Neural progenitor cell (in vitro differentiated cells): ENCODE measurements around the gene UBQLN1. TPM values are rescaled to one million over a fixed set of nuclear protein-coding genes. Genes with fewer than 3 reads are reported as not detected.

Experiments used
- DNase-seq: peaks from one replicate; pipeline ENCODE4 v3.0.0-alpha.2; 2016; ENCODE audit warnings: low spot score
- H2AFZ ChIP-seq: fragments of 200-600 bp; sonication (generic); replicated peaks from 2 replicates; pipeline ENCODE4 v1.6.1; 2016; ENCODE audit warnings: antibody characterized with exemption
- H3F3A ChIP-seq: fragments of 200-600 bp; sonication (generic); 2 replicates; pipeline ENCODE4 v1.6.1; 2016; ENCODE audit warnings: antibody characterized with exemption, low read depth
- H3K27ac ChIP-seq: fragments of 200-600 bp; sonication (generic); 2 replicates; pipeline ENCODE4 v1.5.1; 2016; ENCODE audit warnings: mild to moderate bottlenecking
- H3K27me3 ChIP-seq: fragments of 200-600 bp; sonication (generic); 2 replicates; pipeline ENCODE4 v1.6.1; 2016; ENCODE audit warnings: mild to moderate bottlenecking, moderate library complexity
- H3K36me3 ChIP-seq: fragments of 200-600 bp; sonication (generic); 2 replicates; pipeline ENCODE4 v1.5.1; 2016
- H3K4me1 ChIP-seq: fragments of 200-600 bp; sonication (generic); 2 replicates; pipeline ENCODE4 v1.6.1; 2016; ENCODE audit warnings: mixed run types
- H3K4me2 ChIP-seq: fragments of 200-600 bp; sonication (generic); 2 replicates; pipeline ENCODE4 v1.6.1; 2016
- H3K4me3 ChIP-seq: fragments of 200-600 bp; sonication (generic); 2 replicates; pipeline ENCODE4 v1.5.1; 2016
- H3K79me2 ChIP-seq: fragments of 200-600 bp; sonication (generic); 2 replicates; pipeline ENCODE4 v1.6.1; 2016; ENCODE audit warnings: low read depth
- H3K9ac ChIP-seq: fragments of 200-600 bp; sonication (generic); 2 replicates; pipeline ENCODE4 v1.6.1; 2016
- H3K9me3 ChIP-seq: fragments of 200-600 bp; sonication (generic); 2 replicates; pipeline ENCODE4 v1.5.1; 2016; ENCODE audit warnings: low read depth
- H4K20me1 ChIP-seq: fragments of 200-600 bp; sonication (generic); 2 replicates; pipeline ENCODE4 v1.6.1; 2016; ENCODE audit warnings: low read depth
- H3K27ac Mint-ChIP-seq: 3 replicates; pipeline ENCODE4 v1.8.0; 2021; ENCODE audit warnings: mixed read lengths
- H3K27me3 Mint-ChIP-seq: 2 replicates; pipeline ENCODE4 v1.8.0; 2022; ENCODE audit warnings: low read depth, mild to moderate bottlenecking, inconsistent platforms, moderate library complexity, mixed read lengths; ENCODE audit not compliant: insufficient read depth
- H3K36me3 Mint-ChIP-seq: 3 replicates; pipeline ENCODE4 v1.8.0; 2021; ENCODE audit warnings: mixed read lengths
- H3K4me1 Mint-ChIP-seq: 3 replicates; pipeline ENCODE4 v1.8.0; 2021; ENCODE audit warnings: mixed read lengths
- H3K4me3 Mint-ChIP-seq: 3 replicates; pipeline ENCODE4 v1.8.0; 2021; ENCODE audit warnings: mild to moderate bottlenecking, moderate library complexity, mixed read lengths
- H3K9me3 Mint-ChIP-seq: 3 replicates; pipeline ENCODE4 v1.8.0; 2020; ENCODE audit warnings: mixed read lengths
- EZH2 ChIP-seq: fragments of 200-600 bp; sonication (generic); IDR thresholded peaks from 2 replicates; pipeline ENCODE4 v1.6.1; 2017; ENCODE audit warnings: antibody characterized with exemption, mild to moderate bottlenecking, moderate library complexity
- EZH2phosphoT487 ChIP-seq: fragments of 200-600 bp; sonication (generic); IDR thresholded peaks from 2 replicates; pipeline ENCODE4 v1.6.1; 2017; ENCODE audit warnings: antibody characterized with exemption
- total RNA-seq: library from RNA; depleted of rRNA; stranded (reverse); fragments of >200 nt; gene quantifications from 2 replicates; pipeline ENCODE4 v1.2.3, GENCODE V29; 2015; ENCODE audit warnings: low replicate concordance
- TF ChIP-seq, protein P1 (sequence below): fragments of 200-600 bp; sonication (generic); IDR thresholded peaks from 2 replicates; pipeline ENCODE4 v1.5.1; 2017; ENCODE audit warnings: antibody characterized with exemption, mild to moderate bottlenecking

Gene UBQLN1
- total RNA-seq, 1 donor from 2014 or later, result 143 TPM

DNA sequence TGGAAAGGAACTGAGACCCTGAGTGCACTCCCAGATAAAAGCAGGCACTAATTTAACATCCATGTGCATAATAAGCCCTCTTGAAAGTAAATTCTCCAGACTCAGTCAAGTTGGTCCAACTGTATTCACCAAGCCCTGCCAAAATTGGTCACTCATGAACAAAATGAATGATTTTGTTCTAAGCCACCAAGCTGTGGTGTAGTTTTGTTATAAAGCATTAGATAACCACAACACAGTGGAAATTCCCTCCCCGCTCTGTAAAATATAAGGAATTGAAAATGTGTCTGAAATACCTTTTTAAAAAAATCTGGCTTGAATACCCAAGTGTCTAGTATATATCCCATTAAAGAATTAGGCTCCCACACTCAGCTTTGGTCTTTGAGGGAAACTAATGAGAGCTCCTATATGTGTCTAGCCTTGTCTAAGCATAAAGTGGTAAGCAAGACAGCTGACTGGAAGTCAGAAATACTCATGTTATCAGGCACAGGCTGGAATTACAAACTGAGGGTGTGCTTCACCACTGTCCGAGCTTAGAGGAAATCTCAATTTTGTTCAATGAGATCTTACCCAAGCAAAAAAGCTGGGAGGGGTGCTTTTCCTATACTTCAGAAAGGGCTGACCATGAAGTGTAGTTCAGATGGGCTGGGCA is 51.6 kb downstream of the UBQLN1 start:
- H3K27ac ChIP-seq, result no peak overlapping the region
- no peak overlapping the region for H3K4me3 Mint-ChIP-seq
- no peaks in the 10 kb centered on the region for H3K79me2 ChIP-seq
- no peak overlapping the region for H2AFZ ChIP-seq
- no peaks in the 10 kb centered on the region for H3K9me3 ChIP-seq
- H3K27me3 Mint-ChIP-seq, result peaks cover 2% of the 10 kb centered on the region
- no peak overlapping the region for H3K9ac ChIP-seq
- no peak for TF ChIP-seq EZH2phosphoT487
- no peak for TF ChIP-seq EZH2
- TF ChIP-seq, protein P1, sequence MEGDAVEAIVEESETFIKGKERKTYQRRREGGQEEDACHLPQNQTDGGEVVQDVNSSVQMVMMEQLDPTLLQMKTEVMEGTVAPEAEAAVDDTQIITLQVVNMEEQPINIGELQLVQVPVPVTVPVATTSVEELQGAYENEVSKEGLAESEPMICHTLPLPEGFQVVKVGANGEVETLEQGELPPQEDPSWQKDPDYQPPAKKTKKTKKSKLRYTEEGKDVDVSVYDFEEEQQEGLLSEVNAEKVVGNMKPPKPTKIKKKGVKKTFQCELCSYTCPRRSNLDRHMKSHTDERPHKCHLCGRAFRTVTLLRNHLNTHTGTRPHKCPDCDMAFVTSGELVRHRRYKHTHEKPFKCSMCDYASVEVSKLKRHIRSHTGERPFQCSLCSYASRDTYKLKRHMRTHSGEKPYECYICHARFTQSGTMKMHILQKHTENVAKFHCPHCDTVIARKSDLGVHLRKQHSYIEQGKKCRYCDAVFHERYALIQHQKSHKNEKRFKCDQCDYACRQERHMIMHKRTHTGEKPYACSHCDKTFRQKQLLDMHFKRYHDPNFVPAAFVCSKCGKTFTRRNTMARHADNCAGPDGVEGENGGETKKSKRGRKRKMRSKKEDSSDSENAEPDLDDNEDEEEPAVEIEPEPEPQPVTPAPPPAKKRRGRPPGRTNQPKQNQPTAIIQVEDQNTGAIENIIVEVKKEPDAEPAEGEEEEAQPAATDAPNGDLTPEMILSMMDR, result no peak
- no peaks in the 10 kb centered on the region for H3F3A ChIP-seq
- DNase-seq, result no peak
- no peaks in the 10 kb centered on the region for H3K27me3 ChIP-seq
- H4K20me1 ChIP-seq, result no peaks in the 10 kb centered on the region
- H3K4me1 Mint-ChIP-seq, result no peaks in the 10 kb centered on the region
- H3K4me2 ChIP-seq, result no peak overlapping the region
- H3K36me3 ChIP-seq, result peaks cover 27% of the 10 kb centered on the region
- peaks cover 11% of the 10 kb centered on the region for H3K9me3 Mint-ChIP-seq
- H3K4me3 ChIP-seq, result no peak overlapping the region
- H3K36me3 Mint-ChIP-seq, result peaks cover 44% of the 10 kb centered on the region
- H3K4me1 ChIP-seq, result no peaks in the 10 kb centered on the region
- H3K27ac Mint-ChIP-seq, result no peak overlapping the region

- Mint-ChIP-seq H3K27me3 (peaks cover 2% of the 10 kb centered on the region), H3K36me3 (peaks cover 45% of the 10 kb centered on the region), H3K9me3 (peaks cover 11% of the 10 kb centered on the region), H3K4me1 (no peaks in the 10 kb centered on the region), H3K4me3 (no peak overlapping the region), H3K27ac (no peak overlapping the region)
- no peak for DNase-seq
- TF ChIP-seq, protein P1, result no peak
- Histone ChIP-seq H3K27ac (no peak overlapping the region), H3K9ac (no peak overlapping the region), H3F3A (peaks cover under 1% of the 10 kb centered on the region), H3K4me3 (no peak overlapping the region), H3K36me3 (peaks cover 27% of the 10 kb centered on the region), H2AFZ (no peak overlapping the region), H3K4me1 (no peaks in the 10 kb centered on the region), H3K27me3 (no peaks in the 10 kb centered on the region), H3K79me2 (no peaks in the 10 kb centered on the region), H3K4me2 (no peak overlapping the region), H4K20me1 (no peaks in the 10 kb centered on the region), H3K9me3 (no peaks in the 10 kb centered on the region)
These were observed 52.3 kb downstream of the UBQLN1 start for GRCh38 chr9:83655433-83655832.

DNA sequence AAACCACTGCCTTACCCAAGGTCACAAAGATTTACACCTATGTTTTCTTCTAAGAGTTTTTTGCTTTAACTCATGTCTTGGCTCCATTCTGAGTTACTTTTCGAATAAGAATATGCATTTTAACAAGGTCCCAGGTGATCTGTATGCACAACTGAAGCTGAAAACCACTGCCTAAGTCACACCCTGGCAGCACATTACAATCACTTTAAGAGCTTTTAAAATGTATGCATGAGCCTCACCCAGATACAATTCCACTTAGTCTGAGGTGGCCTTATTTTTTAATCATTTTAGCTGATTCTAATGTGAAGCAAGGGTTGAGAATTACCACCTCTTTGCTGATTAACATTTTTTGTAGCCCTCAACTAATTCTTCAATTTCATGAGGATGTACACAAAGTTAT is 55.3 kb downstream of the UBQLN1 start:
- H3K9ac ChIP-seq, result no peak overlapping the region
- H3K4me3 ChIP-seq, result no peak overlapping the region
- Mint-ChIP-seq H3K27me3 (peaks cover 4% of the 10 kb centered on the region), H3K4me3 (no peak overlapping the region), H3K9me3 (peaks cover 11% of the 10 kb centered on the region), H3K27ac (no peak overlapping the region), H3K36me3 (peaks cover 48% of the 10 kb centered on the region), H3K4me1 (peaks cover 4% of the 10 kb centered on the region)
- H3K4me2 ChIP-seq, result no peak overlapping the region
- DNase-seq, result no peak
- no peak overlapping the region for H3K27ac ChIP-seq
- no peaks in the 10 kb centered on the region for H3K4me1 ChIP-seq
- H3K79me2 ChIP-seq, result no peaks in the 10 kb centered on the region
- H2AFZ ChIP-seq, result no peak overlapping the region
- H3K9me3 ChIP-seq, result no peaks in the 10 kb centered on the region
- TF ChIP-seq EZH2 (no peak), EZH2phosphoT487 (no peak)
- TF ChIP-seq, protein P1, result no peak
- peaks cover 7% of the 10 kb centered on the region for H3F3A ChIP-seq
- H3K27me3 ChIP-seq, result no peaks in the 10 kb centered on the region
- H3K36me3 ChIP-seq, result peaks cover 10% of the 10 kb centered on the region
- no peaks in the 10 kb centered on the region for H4K20me1 ChIP-seq
